GM12878 (cell line): ENCODE measurements around the gene TPH2. TPM values are rescaled to one million over a fixed set of nuclear protein-coding genes. Genes with fewer than 3 reads are reported as not detected.

Experiments used
- ATAC-seq: fragments of 200-7000 bp; cut with Tn5 transposase; 3 replicates; pipeline ENCODE4 v1.9.1; 2020; ENCODE audit warnings: mild to moderate bottlenecking, moderate library complexity
- BruUV-seq: library from RNA; stranded (reverse); fragments of 400-500 nt; replicated peaks from 2 replicates; lab custom pipeline; 2021; lab: Mats Ljungman, UMichigan
- CTCF ChIA-PET: fragments of 300-600 bp; sonication (Branson Sonifier 250); formaldehyde crosslinking; extraction: SDS; loops from one replicate; lab custom pipeline; 2021; ENCODE audit warnings: inconsistent platforms; lab: Yijun Ruan, JAX
- POLR2A ChIA-PET: fragments of 350-600 bp; formaldehyde crosslinking; extraction: SDS; loops from one replicate; lab custom pipeline; 2021; ENCODE audit warnings: inconsistent platforms; lab: Charles Lee
- RAD21 ChIA-PET: fragments of 300-600 bp; sonication (Branson Sonifier 250); formaldehyde crosslinking; loops from one replicate; lab custom pipeline; 2023; ENCODE audit warnings: antibody characterized with exemption; ENCODE audit not compliant: unreplicated experiment; lab: Charles Lee
- SMC1A ChIA-PET: fragments of 300-600 bp; sonication (Branson Sonifier 250); formaldehyde crosslinking; loops from one replicate; lab custom pipeline; 2023; ENCODE audit not compliant: unreplicated experiment, uncharacterized antibody; lab: Charles Lee
- DNase-seq: peaks from one replicate; pipeline ENCODE4 v3.0.0-alpha.2; 2011; ENCODE audit warnings: low read depth, low spot score
- FAIRE-seq: peaks from 3 replicates; lab custom pipeline; 2011; peaks lifted over from hg19 to GRCh38; lab: Jason Lieb, UNC
- H2AFZ ChIP-seq: 2 replicates; pipeline ENCODE4 v1.6.0; 2011; ENCODE audit warnings: low read depth, low read length, control low read depth; ENCODE audit not compliant: control insufficient read depth
- H3K27ac ChIP-seq: 2 replicates; pipeline ENCODE4 v1.5.1; 2011; ENCODE audit warnings: control low read depth; ENCODE audit not compliant: control insufficient read depth, insufficient read depth
- H3K27me3 ChIP-seq, 2 experiments: replicated peaks in 1 of 2; 2 replicates each; pipeline versions ENCODE4 v1.6.0 to v1.6.1; 2011; ENCODE audit warnings: low read length in 1 of 2; ENCODE audit not compliant: control insufficient read depth in 2 of 2, insufficient read depth in 2 of 2
- H3K36me3 ChIP-seq, 2 experiments: 2 replicates each; pipeline ENCODE4 v1.5.1; 2011; ENCODE audit warnings: low read length in 1 of 2; ENCODE audit not compliant: control insufficient read depth in 2 of 2, insufficient read depth in 2 of 2
- H3K4me1 ChIP-seq: 2 replicates; pipeline ENCODE4 v1.6.1; 2011; ENCODE audit warnings: mild to moderate bottlenecking, low read length, moderate library complexity, mixed read lengths; ENCODE audit not compliant: control insufficient read depth, insufficient read depth
- H3K4me2 ChIP-seq: 2 replicates; pipeline ENCODE4 v1.6.0; 2011; ENCODE audit warnings: control low read depth; ENCODE audit not compliant: control insufficient read depth, insufficient read depth
- H3K4me3 ChIP-seq: fragments of 200-600 bp; sonication (generic); 2 replicates; pipeline ENCODE4 v1.5.1; 2016
- H3K79me2 ChIP-seq: 2 replicates; pipeline ENCODE4 v1.6.0; 2011; ENCODE audit warnings: low read length; ENCODE audit not compliant: control insufficient read depth, insufficient read depth
- H3K9ac ChIP-seq: 2 replicates; pipeline ENCODE4 v1.8.0; 2011; ENCODE audit warnings: low read length, control low read depth, mixed read lengths; ENCODE audit not compliant: control insufficient read depth, insufficient read depth
- H3K9me3 ChIP-seq: replicated peaks from 3 replicates; pipeline ENCODE4 v1.5.1; 2011; ENCODE audit warnings: mild to moderate bottlenecking, low read length; ENCODE audit not compliant: control insufficient read depth, insufficient read depth
- H4K20me1 ChIP-seq: 2 replicates; pipeline ENCODE4 v1.6.0; 2011; ENCODE audit not compliant: control insufficient read depth, insufficient read depth
- ATF7 ChIP-seq: fragments of 450-650 bp; IDR thresholded peaks from 2 replicates; pipeline ENCODE4 v1.6.1; 2016; ENCODE audit warnings: low read depth, mild to moderate bottlenecking
- E2F4 ChIP-seq: IDR thresholded peaks from 2 replicates; pipeline ENCODE4 v1.6.1; 2012; ENCODE audit warnings: low read depth, low read length, improper control_type of control experiment
- ETV6 ChIP-seq, 2 experiments: fragments of 450-650 bp in 1 of 2; IDR thresholded peaks in 1 of 2; conservative IDR thresholded peaks in 1 of 2; 2 replicates each; pipeline ENCODE4 v1.6.1; 2014; ENCODE audit warnings: antibody characterized with exemption in 1 of 2, borderline replicate concordance in 1 of 2, low read depth in 1 of 2, mild to moderate bottlenecking in 1 of 2, moderate library complexity in 1 of 2
- LARP7 ChIP-seq: fragments of 450-650 bp; IDR thresholded peaks from 2 replicates; pipeline ENCODE4 v1.6.1; 2017; ENCODE audit warnings: mild to moderate bottlenecking
- MYB ChIP-seq: fragments of 150-350 bp; IDR thresholded peaks from 2 replicates; pipeline ENCODE4 v1.6.1; 2014; ENCODE audit warnings: mild to moderate bottlenecking, low read depth, low read length, borderline replicate concordance
- NFXL1 ChIP-seq: fragments of 450-650 bp; IDR thresholded peaks from 2 replicates; pipeline ENCODE4 v1.6.1; 2017; ENCODE audit warnings: antibody characterized with exemption, mild to moderate bottlenecking, borderline replicate concordance
- NKRF ChIP-seq: fragments of 450-650 bp; conservative IDR thresholded peaks from 2 replicates; pipeline ENCODE4 v1.6.1; 2017; ENCODE audit warnings: mild to moderate bottlenecking, moderate library complexity
- NR2C1 ChIP-seq: fragments of 450-650 bp; IDR thresholded peaks from 2 replicates; pipeline ENCODE4 v1.6.1; 2017; ENCODE audit warnings: antibody characterized with exemption, mild to moderate bottlenecking, moderate library complexity
- PML ChIP-seq: IDR thresholded peaks from 2 replicates; pipeline ENCODE4 v1.6.1; 2012; ENCODE audit warnings: low read length, inconsistent platforms
- ZBTB40 ChIP-seq: fragments of 450-650 bp; IDR thresholded peaks from 2 replicates; pipeline ENCODE4 v1.6.1; 2016; ENCODE audit warnings: mild to moderate bottlenecking, moderate library complexity, borderline replicate concordance
- WGBS: methylation state at CpG from one replicate; pipeline ENCODE4 v1.1.6; 2016; ENCODE audit warnings: low lambda C conversion rate; ENCODE audit not compliant: insufficient replicate concordance, insufficient coverage; ENCODE audit errors: missing lambda C conversion rate; 5-methylcytosine and 5-hydroxymethylcytosine counted together
- in situ Hi-C: fragments of 300-500 bp; cut with MboI; formaldehyde crosslinking; loops from 9 replicates; pipeline ENCODE4 v1.14.3; 2018; ENCODE audit warnings: mixed read lengths
- intact Hi-C: fragments of 100-400 bp; cut with micrococcal nuclease; formaldehyde crosslinking; loops from one replicate; pipeline ENCODE4 v1.14.2; 2022; ENCODE audit not compliant: unreplicated experiment
- polyA plus RNA-seq, 11 experiments: library from polyadenylated mRNA; depleted of rRNA in 4 of 11; unstranded in 6 of 11; stranded (reverse) in 5 of 11; fragments of >200 nt; fragmentation: Nextera tagmentation in 4 of 11; fragmentation: Illumina TruSeq in 1 of 11; extraction: Ambion mirVana in 4 of 11; extraction: Trizol in 1 of 11; gene quantifications; 1 replicate in 1 of 11; 2 replicates in 10 of 11; pipeline versions ENCODE4 v1.2.1 to v1.2.3, GENCODE V29; 2011 to 2016; ENCODE audit warnings: inconsistent platforms in 2 of 11, missing spikeins in 2 of 11, low read depth in 1 of 11
- total RNA-seq, 4 experiments: library from RNA; depleted of rRNA in 3 of 4; stranded (reverse); fragments of >200 nt in 3 of 4; fragmentation: Illumina TruSeq in 1 of 4; extraction: Trizol in 1 of 4; gene quantifications; 2 replicates each; pipeline versions ENCODE4 v1.2.1 to v1.2.3, GENCODE V29; 2013 to 2021

TPH2 gene
- total and polyA plus RNA-seq, 10 of the 15 experiments (the other 5 are each of a cell fraction or from before 2014, with no cell fraction given) = not detected

GRCh38 chr12:71994715-71995114 lies 56.1 kb downstream of the TPH2 start:
- ChIA-PET CTCF (interaction anchor here (1.1 to 1.2 kb wide), 2 partner anchors 14 to 74 kb away, joined by 3 read pairs; no protein-coding TSS in a partner anchor), POLR2A (no interaction called here), RAD21 (no interaction called here)
- FAIRE-seq (no peak), DNase-seq (no peak), ATAC-seq (no peak)
- Histone ChIP-seq H3K9ac (no peak overlapping the region), H3K4me1 (no peaks in the 10 kb centered on the region), H3K36me3 (no peaks in the 10 kb centered on the region; a peak in 1 of 4 replicates), H3K9me3 (no peaks in the 10 kb centered on the region), H3K4me3 (no peak overlapping the region), H4K20me1 (no peaks in the 10 kb centered on the region)
- intact Hi-C loops (no loop called here), in situ Hi-C loops (no loop called here)
- WGBS = 0% methylated on average over 2 of the region's 2 CpGs
- TF ChIP-seq ZBTB40 (peak; percentile 57), ATF7 (no peak)
- TF ChIP-seq, all 136 proteins: peak for 1
- no peaks in the 10 kb centered on the region for H3K79me2 ChIP-seq
- no TSS peak for BruUV-seq
- SMC1A ChIA-PET = no interaction called here
- H3K27me3 ChIP-seq = no peaks in the 10 kb centered on the region; a peak in 2 of 4 replicates
- no peak overlapping the region for H3K4me2 ChIP-seq
- H2AFZ ChIP-seq = no peak overlapping the region
- no peak overlapping the region for H3K27ac ChIP-seq

- no TSS peak for BruUV-seq
- Histone ChIP-seq H3K9ac (no peak overlapping the region), H3K27ac (no peak overlapping the region), H3K27me3 (no peaks in the 10 kb centered on the region; a peak in 1 of 4 replicates), H3K4me3 (no peak overlapping the region), H3K4me2 (no peak overlapping the region), H3K4me1 (no peaks in the 10 kb centered on the region), H3K9me3 (no peaks in the 10 kb centered on the region), H4K20me1 (no peaks in the 10 kb centered on the region), H3K79me2 (no peaks in the 10 kb centered on the region), H3K36me3 (no peaks in the 10 kb centered on the region; a peak in 1 of 4 replicates), H2AFZ (no peak overlapping the region)
- intact Hi-C loops (no loop called here), in situ Hi-C loops (no loop called here)
- ATAC-seq = no peak
- SMC1A ChIA-PET = interaction anchor here (0.9 kb wide), 1 partner anchor 219 kb away, joined by 3 read pairs; no protein-coding TSS in a partner anchor
- FAIRE-seq = no peak
- 7% methylated on average over 1 of the region's 1 CpG for WGBS
- POLR2A ChIA-PET = no interaction called here
- RAD21 ChIA-PET = no interaction called here
- DNase-seq = no peak
- CTCF ChIA-PET = no interaction called here
- TF ChIP-seq E2F4 (no peak), MYB (no peak), NR2C1 (no peak), LARP7 (no peak), NFXL1 (no peak), ETV6 (conservative IDR thresholded peaks at IDR 0.05 in 1 of 2, IDR thresholded peaks at IDR 0.05 in 1 of 2; ENCODE audit: borderline replicate concordance in 1 of 2, low read depth in 1 of 2) (no peak), PML (no peak), NKRF (no peak)
Measured at GRCh38 chr12:71999795-72000194, 61.1 kb downstream of the TPH2 start.
